LNCaP clone FGC (cell line): Measurements from ENCODE around the gene ZMYM4.

Source experiments
- DNase-seq: peaks from one replicate; pipeline ENCODE4 v3.0.0-alpha.2; 2011; ENCODE audit warnings: low read depth
- H3K4me3 ChIP-seq: 2 replicates; pipeline ENCODE4 v1.5.1; 2011; ENCODE audit warnings: mild to moderate bottlenecking, low read depth, low read length, control low read depth
- CTCF ChIP-seq: IDR thresholded peaks from 2 replicates; pipeline ENCODE4 v1.5.1; 2012; ENCODE audit warnings: mild to moderate bottlenecking; ENCODE audit not compliant: control insufficient read depth, insufficient read depth; ENCODE audit errors: extremely low read depth

The ZMYM4 gene

GRCh38 chr1:35394386-35394785 lies 125.9 kb downstream of the ZMYM4 start:
- TF ChIP-seq CTCF, result no peak
- no peak overlapping the region for H3K4me3 ChIP-seq
- DNase-seq, result no peak

- DNase-seq, result no peak
- no peak overlapping the region for H3K4me3 ChIP-seq
- TF ChIP-seq CTCF, result no peak
These were observed 130.2 kb downstream of the ZMYM4 start for GRCh38 chr1:35398739-35399138.

- no peak overlapping the region for H3K4me3 ChIP-seq
- no peak for TF ChIP-seq CTCF
- DNase-seq, result no peak
These were observed 132.5 kb downstream of the ZMYM4 start for GRCh38 chr1:35401049-35401448.

- H3K4me3 ChIP-seq, result no peak overlapping the region
- TF ChIP-seq CTCF, result no peak
- DNase-seq, result no peak
These were observed 137.6 kb downstream of the ZMYM4 start for GRCh38 chr1:35406103-35406502.

- no peak for DNase-seq
- H3K4me3 ChIP-seq, result no peak overlapping the region
- no peak for TF ChIP-seq CTCF
These were observed 139.2 kb downstream of the ZMYM4 start for GRCh38 chr1:35407743-35408142.

- no peak for DNase-seq
- no peak for TF ChIP-seq CTCF
These were observed 140.4 kb downstream of the ZMYM4 start for GRCh38 chr1:35408925-35409324.

GRCh38 chr1:35426097-35426586 lies 157.6 kb downstream of the ZMYM4 start:
- no peak overlapping the region for H3K4me3 ChIP-seq
- TF ChIP-seq CTCF, result no peak
- DNase-seq, result no peak

More at GRCh38 chr1:35408925-35409324, 140.4 kb downstream of the ZMYM4 start:
- H3K4me3 ChIP-seq, result no peak overlapping the region
